Activated T-cell treated with anti-CD3 and anti-CD28 coated beads, Interleukin-2, amount 50 U/mL, for 4 hours (primary cell): Measurements from ENCODE around the gene PDIA5. TPM values are rescaled to one million over a fixed set of nuclear protein-coding genes. Genes with fewer than 3 reads are reported as not detected.
"Not testable (repeated sequence)": the region's sequence is repeated elsewhere in the genome, so short reads cannot be mapped to it uniquely, and the experiment has no call there.

ENCODE experiments used
- ATAC-seq, 2 donors: fragments of 200-7000 bp; cut with Tn5 transposase; one replicate each; pipeline ENCODE4 v1.10.0; 2021
- DNase-seq: peaks from one replicate; pipeline ENCODE4 v3.0.0-alpha.2; 2020
- H3K27me3 Mint-ChIP-seq: one replicate; pipeline ENCODE4 v1.8.0; 2021; ENCODE audit warnings: low read depth, mixed read lengths
- H3K36me3 Mint-ChIP-seq: one replicate; pipeline ENCODE4 v1.8.0; 2022; ENCODE audit warnings: mixed read lengths; ENCODE audit not compliant: insufficient read depth
- H3K4me1 Mint-ChIP-seq: one replicate; pipeline ENCODE4 v1.8.0; 2021; ENCODE audit warnings: low read depth, mixed read lengths
- H3K4me3 Mint-ChIP-seq: one replicate; pipeline ENCODE4 v1.8.0; 2021; ENCODE audit warnings: mild to moderate bottlenecking, moderate library complexity, mixed read lengths
- H3K9me3 Mint-ChIP-seq: one replicate; pipeline ENCODE4 v1.8.0; 2021; ENCODE audit warnings: mixed read lengths
- total RNA-seq, 3 donors: library from RNA; stranded (reverse); gene quantifications; one replicate each; pipeline ENCODE4 v1.2.1, GENCODE V29; 2021

Gene PDIA5
- total RNA-seq, 3 donors from 2014 or later: 29.6 to 35.3 (median 33.1) TPM

DNA sequence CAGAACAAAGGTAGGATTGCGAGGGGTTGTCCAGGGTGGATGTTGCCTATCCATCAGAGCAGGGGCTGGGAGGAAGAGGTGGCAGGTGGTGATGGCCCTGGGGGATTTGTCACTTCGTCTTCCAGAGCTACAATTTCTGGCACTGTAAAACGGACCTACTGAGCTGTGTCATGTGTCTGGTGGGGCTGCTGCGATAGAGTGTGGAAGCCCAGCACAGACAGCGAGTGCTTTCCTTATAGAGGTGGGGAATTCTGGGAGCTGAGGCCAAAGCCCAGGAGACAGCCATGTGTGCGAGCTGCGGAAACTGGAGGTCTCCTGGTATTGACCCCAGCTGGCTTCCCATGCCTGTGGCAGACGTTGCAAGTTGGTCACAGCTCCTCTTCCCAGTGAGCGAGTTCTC is 73.7 kb downstream of the PDIA5 start:
- Mint-ChIP-seq H3K9me3 (no peaks in the 10 kb centered on the region), H3K36me3 (peaks cover 26% of the 10 kb centered on the region), H3K4me3 (no peak overlapping the region), H3K4me1 (no peaks in the 10 kb centered on the region), H3K27me3 (no peaks in the 10 kb centered on the region)
- DNase-seq (no peak), ATAC-seq (no peak)

GRCh38 chr3:123141276-123141675 is 74.5 kb downstream of the PDIA5 start:
- Mint-ChIP-seq H3K9me3 (no peaks in the 10 kb centered on the region), H3K36me3 (peaks cover 31% of the 10 kb centered on the region), H3K4me3 (no peak overlapping the region), H3K27me3 (no peaks in the 10 kb centered on the region), H3K4me1 (no peaks in the 10 kb centered on the region)
- DNase-seq: no peak
- ATAC-seq: no peak

DNA sequence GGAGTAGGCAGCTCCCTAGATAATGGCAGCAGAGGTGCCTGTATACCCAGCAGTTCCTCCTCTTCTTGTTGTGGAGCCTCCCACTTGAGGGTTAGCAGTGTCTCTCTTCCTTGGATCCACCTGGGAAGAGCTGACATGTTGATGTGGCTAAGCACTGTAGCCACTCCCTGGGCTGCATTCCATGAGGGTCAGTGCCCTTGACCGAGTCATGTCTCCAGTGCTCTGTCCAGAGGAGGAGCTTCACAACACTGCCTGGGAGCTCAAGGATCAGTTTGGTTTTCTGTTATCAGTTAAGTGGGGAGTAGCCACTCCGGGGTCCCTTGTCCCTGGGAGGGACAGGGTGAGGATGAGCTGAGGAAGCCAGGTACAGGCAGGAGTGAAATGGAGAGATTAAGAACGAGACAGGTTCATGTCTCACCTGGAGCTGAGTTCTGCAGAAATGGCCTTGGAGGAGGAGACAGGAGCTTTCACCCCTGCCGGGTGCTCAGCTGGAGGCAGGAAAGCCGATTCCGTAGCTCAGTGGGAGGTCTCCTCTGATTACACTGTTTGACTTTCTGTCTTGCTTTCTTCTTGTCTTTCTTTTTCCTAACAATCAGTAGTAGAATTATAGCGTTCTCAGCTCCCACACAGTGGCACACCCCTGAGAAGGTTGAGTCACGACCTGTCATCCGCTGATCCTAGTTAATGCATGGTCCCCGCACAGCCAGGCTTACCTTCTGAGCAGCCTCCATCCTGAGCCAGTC is 77.0 kb downstream of the PDIA5 start:
- Mint-ChIP-seq H3K4me1 (no peaks in the 10 kb centered on the region), H3K4me3 (no peak overlapping the region), H3K36me3 (peaks cover 34% of the 10 kb centered on the region), H3K9me3 (no peaks in the 10 kb centered on the region), H3K27me3 (no peaks in the 10 kb centered on the region)
- ATAC-seq: no peak
- DNase-seq: no peak

- DNase-seq (no peak), ATAC-seq (no peak)
- Mint-ChIP-seq H3K4me3 (no peak overlapping the region), H3K4me1 (no peaks in the 10 kb centered on the region), H3K9me3 (no peaks in the 10 kb centered on the region), H3K36me3 (peaks cover 51% of the 10 kb centered on the region), H3K27me3 (no peaks in the 10 kb centered on the region)
Measured at GRCh38 chr3:123147754-123148535, 81.1 kb downstream of the PDIA5 start.

DNA sequence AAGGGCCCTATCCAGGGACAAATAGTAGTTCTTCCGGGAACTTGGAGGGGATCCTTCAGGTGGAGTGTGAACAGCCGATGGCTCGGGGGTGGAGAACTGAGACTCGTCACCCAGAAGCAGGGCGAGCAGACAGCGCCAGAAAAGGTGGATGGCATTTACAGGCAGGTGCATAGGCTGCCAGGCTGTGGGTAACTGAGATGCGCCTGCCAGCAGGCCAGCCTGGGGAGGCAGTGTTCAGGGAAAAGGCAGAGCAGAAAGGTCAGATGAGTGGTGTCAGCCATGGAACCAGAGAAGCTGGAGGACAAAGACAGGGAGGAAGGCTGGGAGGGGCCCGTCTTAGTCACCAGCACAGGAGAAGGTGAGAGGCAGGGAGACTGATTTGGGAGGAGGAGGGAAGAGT is 81.9 kb downstream of the PDIA5 start:
- Mint-ChIP-seq H3K4me1 (no peaks in the 10 kb centered on the region), H3K27me3 (no peaks in the 10 kb centered on the region), H3K4me3 (no peak overlapping the region), H3K9me3 (no peaks in the 10 kb centered on the region), H3K36me3 (peaks cover 48% of the 10 kb centered on the region)
- ATAC-seq (no peak), DNase-seq (no peak)

- no peaks in the 10 kb centered on the region for H3K4me1 Mint-ChIP-seq
- H3K27me3 Mint-ChIP-seq: no peaks in the 10 kb centered on the region
- ATAC-seq: no peak
- no peaks in the 10 kb centered on the region for H3K9me3 Mint-ChIP-seq
- peaks cover 46% of the 10 kb centered on the region for H3K36me3 Mint-ChIP-seq
- H3K4me3 Mint-ChIP-seq: no peak overlapping the region
- no peak for DNase-seq
Measured at GRCh38 chr3:123149525-123149924, 82.7 kb downstream of the PDIA5 start.

DNA sequence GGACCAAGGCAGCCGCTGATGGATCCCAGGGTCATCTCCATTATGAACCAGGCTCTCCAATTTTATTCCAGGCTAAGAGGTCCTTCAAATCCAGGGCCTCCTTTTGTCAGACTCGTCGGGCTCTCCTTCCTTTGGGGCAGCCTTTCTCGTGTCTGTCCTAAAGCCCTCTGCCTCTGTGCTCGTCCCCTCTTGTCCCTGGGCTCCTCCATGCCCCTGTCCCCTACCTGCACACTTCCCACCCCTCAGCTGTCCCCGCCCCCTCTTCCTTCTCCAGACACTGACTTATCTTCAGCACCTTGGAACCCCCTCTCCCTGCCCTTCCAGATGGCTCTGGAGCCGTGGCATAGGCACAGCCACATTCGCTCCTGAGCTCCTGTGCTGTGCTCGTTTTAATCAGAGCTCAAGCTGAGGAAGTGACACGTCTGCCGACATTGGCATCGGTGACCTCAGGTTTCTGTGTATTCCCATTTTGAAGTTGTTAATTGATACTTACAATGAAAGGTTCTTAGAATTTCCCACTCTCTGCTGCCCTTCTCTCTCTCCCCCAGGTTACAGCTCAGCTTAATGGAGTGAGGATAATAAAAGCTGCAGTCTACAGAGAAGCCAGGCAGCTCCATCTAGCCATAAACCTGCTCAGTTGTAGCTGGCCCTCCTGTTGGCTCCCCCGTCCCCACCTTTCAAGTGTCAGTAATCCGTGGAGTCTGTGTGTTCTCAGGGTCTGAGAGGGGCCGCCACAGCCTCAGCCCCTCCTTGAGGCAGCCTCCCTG is 83.8 kb downstream of the PDIA5 start:
- Mint-ChIP-seq H3K27me3 (no peaks in the 10 kb centered on the region), H3K4me1 (no peaks in the 10 kb centered on the region), H3K36me3 (peaks cover 44% of the 10 kb centered on the region), H3K4me3 (no peak overlapping the region), H3K9me3 (no peaks in the 10 kb centered on the region)
- DNase-seq (no peak), ATAC-seq (no peak)

GRCh38 chr3:123151251-123151705 is 84.5 kb downstream of the PDIA5 start:
- Mint-ChIP-seq H3K4me1 (no peaks in the 10 kb centered on the region), H3K4me3 (no peak overlapping the region), H3K36me3 (peaks cover 40% of the 10 kb centered on the region), H3K9me3 (no peaks in the 10 kb centered on the region), H3K27me3 (no peaks in the 10 kb centered on the region)
- ATAC-seq: no peak
- no peak for DNase-seq

- not testable (repeated sequence) for H3K4me1 Mint-ChIP-seq, DNase-seq, ATAC-seq, H3K4me3 Mint-ChIP-seq, H3K9me3 Mint-ChIP-seq, H3K27me3 Mint-ChIP-seq
- peaks cover 39% of the 10 kb centered on the region for H3K36me3 Mint-ChIP-seq
Measured at GRCh38 chr3:123151853-123152420, 85.1 kb downstream of the PDIA5 start.

DNA sequence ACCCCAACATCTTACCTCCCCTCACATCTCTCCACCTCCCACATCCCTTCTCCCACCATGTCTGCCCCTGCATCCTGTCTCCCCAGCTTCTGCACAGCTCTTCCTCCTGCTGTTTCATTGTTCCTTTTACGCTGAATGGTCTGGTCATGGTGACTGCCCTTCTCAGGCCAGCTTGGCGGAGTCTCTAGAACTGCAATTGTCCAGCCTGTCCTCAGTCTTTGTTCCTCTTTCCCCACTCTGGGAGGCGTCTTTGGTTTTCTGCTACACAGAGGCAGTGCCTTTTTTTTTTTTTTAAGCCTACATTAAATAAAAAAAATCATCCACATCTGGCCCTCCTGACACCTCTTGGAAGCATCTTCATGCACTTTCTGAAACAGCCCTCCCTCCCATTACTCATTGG is 85.9 kb downstream of the PDIA5 start:
- H3K27me3 Mint-ChIP-seq: no peaks in the 10 kb centered on the region
- DNase-seq: no peak
- no peaks in the 10 kb centered on the region for H3K9me3 Mint-ChIP-seq
- no peaks in the 10 kb centered on the region for H3K4me1 Mint-ChIP-seq
- no peak overlapping the region for H3K4me3 Mint-ChIP-seq
- ATAC-seq: no peak
- H3K36me3 Mint-ChIP-seq: peaks cover 41% of the 10 kb centered on the region

- no peak for DNase-seq
- ATAC-seq: no peak
- H3K4me1 Mint-ChIP-seq: no peaks in the 10 kb centered on the region
- no peaks in the 10 kb centered on the region for H3K9me3 Mint-ChIP-seq
- peaks cover 46% of the 10 kb centered on the region for H3K36me3 Mint-ChIP-seq
- no peaks in the 10 kb centered on the region for H3K27me3 Mint-ChIP-seq
- no peak overlapping the region for H3K4me3 Mint-ChIP-seq
Measured at GRCh38 chr3:123153125-123154019, 86.5 kb downstream of the PDIA5 start.

GRCh38 chr3:123154020-123154985 is 87.5 kb downstream of the PDIA5 start:
- Mint-ChIP-seq H3K36me3 (peaks cover 38% of the 10 kb centered on the region), H3K27me3 (no peaks in the 10 kb centered on the region), H3K9me3 (no peaks in the 10 kb centered on the region), H3K4me1 (no peaks in the 10 kb centered on the region), H3K4me3 (no peak overlapping the region)
- DNase-seq: no peak
- ATAC-seq: no peak
